Retinal pigment epithelial cell (primary cell): Measurements from ENCODE around the gene USP24.

ENCODE experiments used
- DNase-seq: peaks from one replicate; pipeline ENCODE4 v3.0.0-alpha.2; 2010; ENCODE audit warnings: low read depth
- H3K4me3 ChIP-seq: 2 replicates; pipeline ENCODE4 v1.5.1; 2011; ENCODE audit warnings: mild to moderate bottlenecking, low read length, control low read depth, moderate library complexity
- TF ChIP-seq, protein P1 (sequence below): conservative IDR thresholded peaks from 2 replicates; pipeline ENCODE4 v1.5.1; 2011; ENCODE audit warnings: low read depth, low read length, control low read depth, inconsistent platforms

Gene USP24

DNA sequence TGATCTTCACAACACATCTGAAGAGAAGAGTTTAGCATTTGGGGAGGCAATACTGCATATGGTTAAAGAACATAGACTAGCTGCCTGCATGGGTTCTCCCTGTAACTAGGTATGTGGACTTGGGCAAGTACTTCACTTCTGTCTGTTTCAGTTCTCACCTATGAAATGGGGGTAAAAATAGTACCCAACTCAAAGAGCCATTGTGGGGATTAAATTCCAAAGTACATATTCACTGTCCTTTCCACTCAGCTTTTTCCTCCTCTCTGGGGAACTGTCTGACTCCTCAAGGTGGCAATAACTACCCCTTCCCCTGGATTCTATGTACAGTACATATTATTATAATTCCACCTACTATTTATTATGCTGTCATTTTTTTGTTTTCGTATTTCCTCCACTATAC, 44.7 kb downstream of the USP24 start:
- H3K4me3 ChIP-seq = no peak overlapping the region
- no peak for DNase-seq
- TF ChIP-seq, protein P1, sequence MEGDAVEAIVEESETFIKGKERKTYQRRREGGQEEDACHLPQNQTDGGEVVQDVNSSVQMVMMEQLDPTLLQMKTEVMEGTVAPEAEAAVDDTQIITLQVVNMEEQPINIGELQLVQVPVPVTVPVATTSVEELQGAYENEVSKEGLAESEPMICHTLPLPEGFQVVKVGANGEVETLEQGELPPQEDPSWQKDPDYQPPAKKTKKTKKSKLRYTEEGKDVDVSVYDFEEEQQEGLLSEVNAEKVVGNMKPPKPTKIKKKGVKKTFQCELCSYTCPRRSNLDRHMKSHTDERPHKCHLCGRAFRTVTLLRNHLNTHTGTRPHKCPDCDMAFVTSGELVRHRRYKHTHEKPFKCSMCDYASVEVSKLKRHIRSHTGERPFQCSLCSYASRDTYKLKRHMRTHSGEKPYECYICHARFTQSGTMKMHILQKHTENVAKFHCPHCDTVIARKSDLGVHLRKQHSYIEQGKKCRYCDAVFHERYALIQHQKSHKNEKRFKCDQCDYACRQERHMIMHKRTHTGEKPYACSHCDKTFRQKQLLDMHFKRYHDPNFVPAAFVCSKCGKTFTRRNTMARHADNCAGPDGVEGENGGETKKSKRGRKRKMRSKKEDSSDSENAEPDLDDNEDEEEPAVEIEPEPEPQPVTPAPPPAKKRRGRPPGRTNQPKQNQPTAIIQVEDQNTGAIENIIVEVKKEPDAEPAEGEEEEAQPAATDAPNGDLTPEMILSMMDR = no peak

DNA sequence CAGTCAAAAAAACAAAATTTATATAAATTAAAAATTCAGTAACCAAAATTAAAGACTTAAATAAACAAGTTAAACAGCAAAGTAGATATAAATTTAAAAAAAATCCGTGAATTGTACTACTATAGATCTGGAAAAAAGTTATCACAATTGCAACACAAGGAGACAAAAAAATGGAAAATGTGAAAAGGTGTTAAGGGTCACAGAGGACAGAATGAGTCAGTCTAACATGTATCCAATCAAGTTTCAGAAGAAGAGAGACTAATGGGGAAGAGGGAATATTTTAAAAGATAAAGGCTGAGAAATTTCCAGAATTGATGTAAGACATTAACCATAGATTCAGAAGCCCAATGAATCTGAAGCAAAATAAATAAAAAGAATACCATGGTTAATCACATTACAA, 46.0 kb downstream of the USP24 start:
- H3K4me3 ChIP-seq = no peak overlapping the region
- DNase-seq = no peak
- TF ChIP-seq, protein P1 = no peak

DNA sequence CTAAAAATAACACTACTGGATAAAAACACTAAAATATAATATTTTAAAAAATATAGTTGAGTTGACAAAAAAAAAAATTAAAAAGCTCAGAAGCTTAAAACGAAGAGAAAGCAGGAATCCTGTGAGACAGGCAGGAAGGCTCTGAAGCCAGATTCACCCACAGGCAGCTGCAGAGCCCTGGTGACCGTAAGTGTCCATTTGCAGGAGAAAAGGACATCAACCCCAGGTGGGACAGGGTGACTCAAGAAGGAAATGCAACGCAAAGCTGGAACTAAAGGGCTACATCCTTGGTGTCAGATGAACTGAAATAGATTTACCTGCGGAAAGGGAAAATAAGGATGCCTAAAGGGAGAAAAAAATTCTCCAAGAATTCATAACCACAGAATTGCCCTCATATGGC, 46.8 kb downstream of the USP24 start:
- DNase-seq = no peak
- TF ChIP-seq, protein P1 = no peak
- no peak overlapping the region for H3K4me3 ChIP-seq

DNA sequence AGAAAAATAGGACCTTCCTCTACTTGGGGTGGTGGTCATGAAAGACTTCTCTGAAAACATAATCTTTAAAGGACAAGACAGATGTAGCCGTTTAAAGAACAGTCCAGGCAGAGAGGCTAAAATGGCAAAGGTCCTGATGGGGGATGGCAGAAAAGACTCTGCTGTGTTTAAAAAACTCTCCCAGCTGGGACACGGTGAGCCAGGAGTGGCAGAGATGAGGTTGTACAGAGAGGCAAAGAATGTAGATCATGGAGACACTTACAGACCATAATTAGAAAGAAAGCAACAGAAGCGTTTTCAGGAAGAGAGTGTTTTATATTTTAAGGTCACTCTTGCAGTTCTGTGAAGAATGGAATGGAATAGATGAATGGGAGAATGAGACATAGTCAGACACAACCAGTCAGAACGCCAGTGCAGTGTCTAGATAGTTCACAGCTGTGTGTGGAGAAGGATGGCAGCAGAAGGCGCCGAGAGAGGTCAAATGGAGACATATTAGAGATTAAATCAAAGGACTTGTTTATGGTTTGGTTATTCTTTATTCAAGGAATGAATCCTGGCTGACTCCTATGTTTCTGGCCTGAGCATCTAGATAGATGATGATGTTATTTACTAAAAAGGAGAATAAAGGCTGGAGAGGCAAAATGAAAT, 47.8 kb downstream of the USP24 start:
- TF ChIP-seq, protein P1 = no peak
- no peak for DNase-seq
- no peak overlapping the region for H3K4me3 ChIP-seq

DNA sequence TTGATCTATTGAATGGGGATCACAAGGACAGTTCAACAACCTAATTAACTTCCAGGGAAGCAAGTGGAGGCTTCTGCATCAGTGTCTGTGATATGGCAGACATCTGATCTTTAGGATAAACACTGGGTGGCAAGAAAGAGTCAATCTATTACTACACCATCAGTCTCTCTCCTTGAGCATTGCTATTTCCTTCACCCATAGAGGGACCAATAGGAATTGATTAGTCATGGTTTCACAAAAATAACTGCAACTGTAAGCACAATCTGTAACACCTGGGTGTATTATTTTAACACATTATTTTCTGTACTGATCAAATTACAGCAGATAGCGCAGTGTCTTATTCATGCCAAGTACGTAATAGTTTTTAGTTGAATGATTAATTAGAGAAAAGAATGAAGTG, 50.3 kb downstream of the USP24 start:
- DNase-seq = no peak
- TF ChIP-seq, protein P1 = no peak
- no peak overlapping the region for H3K4me3 ChIP-seq

DNA sequence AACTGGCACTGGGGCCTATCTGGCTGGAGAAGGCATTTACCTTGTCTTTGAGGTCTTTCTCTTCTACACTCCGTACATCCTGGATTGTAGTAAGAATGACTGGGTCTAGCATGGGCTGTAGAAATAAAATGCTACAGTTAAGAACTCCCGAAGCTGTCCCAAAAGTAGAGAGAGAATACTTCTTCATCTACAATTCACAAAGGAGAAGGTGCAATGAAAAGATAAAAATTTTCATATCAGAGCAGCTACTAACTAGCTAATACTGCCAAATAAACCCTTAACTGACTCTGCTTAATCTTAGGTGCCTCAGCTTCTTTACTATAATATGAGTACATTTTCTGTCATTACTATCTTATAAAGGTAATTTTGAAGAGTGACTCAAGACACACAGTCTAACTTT, 55.6 kb downstream of the USP24 start:
- no peak overlapping the region for H3K4me3 ChIP-seq
- no peak for DNase-seq
- TF ChIP-seq, protein P1 = no peak

DNA sequence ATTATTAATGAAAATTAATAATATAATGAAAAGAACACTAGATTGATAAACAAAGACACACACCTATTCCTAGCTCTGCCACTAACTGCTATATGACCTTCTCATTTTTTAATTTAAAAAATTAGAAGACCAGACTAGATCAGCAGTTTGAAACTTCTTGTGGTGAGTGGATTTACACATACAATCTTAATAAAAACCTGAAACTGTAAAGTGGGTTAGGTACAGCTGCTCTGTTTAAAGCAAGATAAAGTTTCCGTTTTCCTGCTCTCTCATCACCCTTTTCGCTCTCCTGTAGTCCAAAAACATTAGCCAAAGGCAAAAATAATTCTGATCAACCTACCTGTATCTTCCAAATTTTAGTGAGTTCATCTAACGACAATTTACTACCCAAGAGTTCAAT, 58.6 kb downstream of the USP24 start:
- TF ChIP-seq, protein P1 = no peak
- no peak overlapping the region for H3K4me3 ChIP-seq
- no peak for DNase-seq
